GM23248 (cell line): Measurements from ENCODE around the gene ULK4. TPM values are rescaled to one million over a fixed set of nuclear protein-coding genes. Genes with fewer than 3 reads are reported as not detected.
"Not testable (repeated sequence)": the region's sequence is repeated elsewhere in the genome, so short reads cannot be mapped to it uniquely, and the experiment has no call there.

Experiments used
- DNase-seq: peaks from one replicate; pipeline ENCODE4 v3.0.0-alpha.2; 2015
- H2AFZ ChIP-seq: fragments of 200-600 bp; sonication (generic); 2 replicates; pipeline ENCODE4 v1.6.1; 2016; ENCODE audit warnings: antibody characterized with exemption
- H3F3A ChIP-seq: fragments of 200-600 bp; sonication (generic); 2 replicates; pipeline ENCODE4 v1.6.1; 2016; ENCODE audit warnings: mild to moderate bottlenecking, antibody characterized with exemption, mixed run types; ENCODE audit not compliant: insufficient read depth
- H3K27ac ChIP-seq: fragments of 200-600 bp; sonication (generic); 2 replicates; pipeline ENCODE4 v1.5.1; 2016; ENCODE audit warnings: mild to moderate bottlenecking
- H3K27me3 ChIP-seq: fragments of 200-600 bp; sonication (generic); replicated peaks from 2 replicates; pipeline ENCODE4 v1.6.1; 2016; ENCODE audit warnings: mild to moderate bottlenecking; ENCODE audit not compliant: insufficient read depth
- H3K36me3 ChIP-seq: fragments of 200-600 bp; sonication (generic); 2 replicates; pipeline ENCODE4 v1.6.1; 2016; ENCODE audit warnings: low read depth, mild to moderate bottlenecking
- H3K4me1 ChIP-seq: fragments of 200-600 bp; sonication (generic); 2 replicates; pipeline ENCODE4 v1.6.1; 2016; ENCODE audit warnings: mild to moderate bottlenecking; ENCODE audit not compliant: insufficient read depth
- H3K4me2 ChIP-seq: fragments of 200-600 bp; sonication (generic); one replicate; pipeline ENCODE4 v1.6.1; 2016; ENCODE audit warnings: mild to moderate bottlenecking; ENCODE audit not compliant: unreplicated experiment
- H3K4me3 ChIP-seq: fragments of 200-600 bp; sonication (generic); 2 replicates; pipeline ENCODE4 v1.5.1; 2016; ENCODE audit warnings: mild to moderate bottlenecking
- H3K79me2 ChIP-seq: fragments of 200-600 bp; sonication (generic); 2 replicates; pipeline ENCODE4 v1.6.1; 2016; ENCODE audit warnings: mild to moderate bottlenecking; ENCODE audit not compliant: insufficient read depth
- H3K9ac ChIP-seq: fragments of 200-600 bp; sonication (generic); 2 replicates; pipeline ENCODE4 v1.6.1; 2016; ENCODE audit warnings: mild to moderate bottlenecking
- H3K9me2 ChIP-seq: fragments of 200-600 bp; sonication (generic); 2 replicates; pipeline ENCODE4 v1.6.1; 2016; ENCODE audit warnings: mixed run types, mild to moderate bottlenecking, moderate library complexity; ENCODE audit not compliant: insufficient read depth
- H3K9me3 ChIP-seq: fragments of 200-600 bp; sonication (generic); one replicate; pipeline ENCODE4 v1.6.1; 2017; ENCODE audit warnings: low read depth
- H4K20me1 ChIP-seq: fragments of 200-600 bp; sonication (generic); 2 replicates; pipeline ENCODE4 v1.6.0; 2016; ENCODE audit not compliant: insufficient read depth
- EZH2 ChIP-seq: fragments of 200-600 bp; sonication (generic); IDR thresholded peaks from 2 replicates; pipeline ENCODE4 v1.6.1; 2018; ENCODE audit warnings: antibody characterized with exemption, mild to moderate bottlenecking; ENCODE audit not compliant: insufficient read depth, poor library complexity, severe bottlenecking
- EZH2phosphoT487 ChIP-seq: fragments of 200-600 bp; sonication (generic); IDR thresholded peaks from 2 replicates; pipeline ENCODE4 v1.6.1; 2018; ENCODE audit warnings: antibody characterized with exemption, moderate library complexity, mild to moderate bottlenecking, low read depth; ENCODE audit not compliant: insufficient read depth
- WGBS, 2 experiments: methylation state at CpG; one replicate each; pipeline ENCODE4 v1.1.6; 2015 to 2017; ENCODE audit warnings: low lambda C conversion rate in 2 of 2, low coverage in 1 of 2; ENCODE audit errors: missing lambda C conversion rate in 2 of 2; 5-methylcytosine and 5-hydroxymethylcytosine counted together
- in situ Hi-C: fragments of 300-500 bp; cut with MboI; formaldehyde crosslinking; loops from 2 replicates; pipeline ENCODE4 v1.15.0; 2020
- polyA plus RNA-seq: library from polyadenylated mRNA; unstranded; fragments of >200 nt; fragmentation: Nextera tagmentation; extraction: Ambion mirVana; gene quantifications from 2 replicates; pipeline ENCODE4 v1.2.1, GENCODE V29; 2016
- total RNA-seq: library from RNA; depleted of rRNA; stranded (reverse); fragments of >200 nt; shearing (Covaris generic); gene quantifications from 2 replicates; pipeline ENCODE4 v1.2.3, GENCODE V29; 2014

The ULK4 gene
- total and polyA plus RNA-seq, 2 experiments from 2014 or later, result 3.5 to 20.3 TPM

DNA sequence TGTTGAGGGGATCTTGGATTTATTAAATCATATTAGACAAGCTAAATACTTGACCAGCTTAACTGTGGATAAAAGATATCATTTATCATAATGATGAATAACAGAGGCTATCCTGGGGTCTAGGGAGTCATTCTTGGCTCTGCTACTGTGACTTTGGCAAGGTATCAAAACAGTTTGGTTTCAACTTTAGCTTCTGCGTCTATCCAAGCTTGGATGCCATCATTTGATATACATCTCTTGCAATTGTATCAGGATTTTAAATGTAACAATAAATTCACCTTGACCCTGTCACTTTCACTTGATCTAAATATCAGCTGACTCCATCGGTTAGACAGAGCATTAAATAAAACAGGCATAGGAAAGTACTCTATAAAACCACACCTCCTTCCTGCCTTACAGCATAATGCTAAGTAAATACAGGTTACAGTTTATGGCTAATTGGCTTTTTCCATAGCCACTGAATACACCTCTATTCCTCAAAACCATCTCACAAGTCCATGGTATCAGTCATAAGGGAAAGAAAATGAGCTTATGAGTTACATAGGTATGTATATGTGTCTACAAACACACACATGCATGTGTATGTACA is 499.7 kb downstream of the ULK4 start:
- Histone ChIP-seq H3K79me2 (no peaks in the 10 kb centered on the region), H3F3A (no peaks in the 10 kb centered on the region), H2AFZ (no peak overlapping the region), H3K9me3 (no peaks in the 10 kb centered on the region), H3K36me3 (no peaks in the 10 kb centered on the region), H3K9ac (no peak overlapping the region), H3K27ac (no peak overlapping the region), H3K4me2 (no peak overlapping the region), H3K4me1 (no peaks in the 10 kb centered on the region), H3K27me3 (no peaks in the 10 kb centered on the region), H4K20me1 (no peaks in the 10 kb centered on the region), H3K4me3 (no peak overlapping the region), H3K9me2 (peaks cover 7% of the 10 kb centered on the region; the same call in 1 of the 2 replicates)
- 75 to 87% methylated on average over 2 of the region's 2 CpGs for WGBS, 2 experiments
- in situ Hi-C loops, result no loop called here
- TF ChIP-seq EZH2phosphoT487 (no peak), EZH2 (no peak)
- no peak for DNase-seq

DNA sequence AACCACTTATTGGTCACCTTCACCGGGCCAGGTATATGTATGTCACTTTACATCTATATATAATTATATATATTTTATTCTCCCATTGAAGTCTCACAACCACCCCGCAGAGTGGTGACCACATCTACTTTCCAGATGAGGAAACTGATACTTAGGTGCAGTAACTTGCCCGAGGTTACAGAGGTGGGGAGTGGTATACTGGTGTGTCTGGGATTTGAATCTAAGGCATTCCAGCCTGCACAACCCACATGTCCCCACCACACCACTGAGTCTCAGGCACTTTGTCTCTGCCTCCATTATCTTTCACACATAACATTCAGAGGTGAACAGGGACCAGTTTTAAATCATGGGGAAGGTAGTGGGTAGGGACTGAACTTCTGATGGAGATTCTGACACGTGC is 501.2 kb downstream of the ULK4 start:
- DNase-seq, result no peak
- Histone ChIP-seq H3K27me3 (no peaks in the 10 kb centered on the region), H3K4me2 (no peak overlapping the region), H3K4me3 (no peak overlapping the region), H3K9me2 (peaks cover 7% of the 10 kb centered on the region; the same call in 1 of the 2 replicates), H3F3A (no peaks in the 10 kb centered on the region), H3K27ac (no peak overlapping the region), H4K20me1 (no peaks in the 10 kb centered on the region), H3K9ac (no peak overlapping the region), H3K79me2 (no peaks in the 10 kb centered on the region), H2AFZ (no peak overlapping the region), H3K4me1 (no peaks in the 10 kb centered on the region), H3K9me3 (no peaks in the 10 kb centered on the region), H3K36me3 (no peaks in the 10 kb centered on the region)
- in situ Hi-C loops, result no loop called here
- TF ChIP-seq EZH2, result no peak
- TF ChIP-seq EZH2phosphoT487, result no peak
- 82 to 86% methylated on average over 4 of the region's 4 CpGs for WGBS, 2 experiments

DNA sequence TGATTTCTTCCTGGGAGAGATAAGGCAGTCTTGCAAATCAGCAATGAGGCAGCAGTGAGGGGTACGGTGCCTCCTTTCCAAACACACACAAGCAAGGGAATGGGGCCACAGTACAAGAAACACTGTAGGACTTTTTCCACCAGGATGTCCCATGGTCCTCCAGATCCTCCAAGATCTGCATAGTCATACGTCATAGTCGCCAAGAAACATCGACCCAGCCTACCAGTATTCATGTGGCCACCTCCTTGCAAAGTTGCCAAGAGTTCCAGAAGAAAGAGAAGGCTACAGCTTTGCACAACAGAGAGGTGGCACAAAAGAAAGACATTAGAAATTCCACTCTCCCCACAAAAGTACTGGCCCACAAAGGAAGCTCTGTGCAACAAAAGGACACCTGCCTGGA is 504.7 kb downstream of the ULK4 start:
- no peaks in the 10 kb centered on the region for H3K4me1 ChIP-seq
- H3K9me3 ChIP-seq, result no peaks in the 10 kb centered on the region
- no peak overlapping the region for H3K4me3 ChIP-seq
- H3K36me3 ChIP-seq, result no peaks in the 10 kb centered on the region
- in situ Hi-C loops, result no loop called here
- WGBS, 2 experiments, result 56 to 62% methylated on average over 4 of the region's 4 CpGs
- H2AFZ ChIP-seq, result no peak overlapping the region
- H3K79me2 ChIP-seq, result no peaks in the 10 kb centered on the region
- no peak overlapping the region for H3K9ac ChIP-seq
- H3K4me2 ChIP-seq, result no peak overlapping the region
- H3K9me2 ChIP-seq, result peaks cover 7% of the 10 kb centered on the region; the same call in 1 of the 2 replicates
- H3F3A ChIP-seq, result no peaks in the 10 kb centered on the region
- no peaks in the 10 kb centered on the region for H4K20me1 ChIP-seq
- TF ChIP-seq EZH2, result no peak
- H3K27ac ChIP-seq, result no peak overlapping the region
- no peaks in the 10 kb centered on the region for H3K27me3 ChIP-seq
- DNase-seq, result no peak

DNA sequence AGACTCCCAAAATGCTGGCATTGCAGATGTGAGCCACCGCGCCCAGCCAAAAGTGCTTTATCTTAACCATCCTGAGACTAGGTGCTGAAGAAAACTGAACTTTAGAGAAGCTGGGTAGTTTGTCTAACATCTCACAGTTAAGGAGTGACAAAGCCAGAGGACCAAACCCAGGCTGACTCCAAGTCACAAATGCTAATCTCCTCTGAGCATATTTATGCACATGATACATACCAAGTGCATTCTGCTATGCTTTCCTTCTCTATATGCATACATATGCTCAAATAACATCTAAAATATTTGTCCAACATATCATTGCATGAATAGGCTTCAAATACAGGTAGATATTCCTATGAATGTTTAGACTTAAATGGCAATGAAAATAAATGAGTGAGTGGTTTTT is 505.7 kb downstream of the ULK4 start:
- no peak for DNase-seq
- Histone ChIP-seq H3K4me2 (no peak overlapping the region), H3K9me3 (no peaks in the 10 kb centered on the region), H3K36me3 (no peaks in the 10 kb centered on the region), H3K27ac (no peak overlapping the region), H3F3A (no peaks in the 10 kb centered on the region), H3K27me3 (no peaks in the 10 kb centered on the region), H2AFZ (no peak overlapping the region), H3K9me2 (peaks cover 3% of the 10 kb centered on the region; the same call in 1 of the 2 replicates), H3K79me2 (no peaks in the 10 kb centered on the region), H4K20me1 (no peaks in the 10 kb centered on the region), H3K4me1 (no peaks in the 10 kb centered on the region), H3K4me3 (no peak overlapping the region), H3K9ac (no peak overlapping the region)
- in situ Hi-C loops, result no loop called here
- WGBS, 2 experiments, result 97 to 100% methylated on average over 2 of the region's 2 CpGs
- TF ChIP-seq EZH2 (no peak), EZH2phosphoT487 (no peak)

DNA sequence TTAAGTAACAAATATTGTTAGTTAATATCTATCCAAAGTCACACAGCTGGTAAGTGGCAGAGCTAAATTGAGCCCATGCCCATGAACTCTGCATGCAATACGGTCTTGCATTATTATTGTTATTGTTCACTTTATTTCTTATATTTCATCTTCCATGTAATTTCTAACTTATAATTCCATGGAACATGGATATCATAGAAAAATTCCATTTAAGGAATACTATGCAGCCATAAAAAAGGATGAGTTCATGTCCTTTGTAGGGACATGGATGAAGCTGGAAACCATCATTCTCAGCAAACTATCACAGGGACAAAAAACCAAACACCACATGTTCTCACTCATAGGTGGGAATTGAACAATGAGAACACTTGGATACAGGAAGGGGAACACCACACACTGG is 508.3 kb downstream of the ULK4 start:
- in situ Hi-C loops, H3F3A ChIP-seq, H3K9ac ChIP-seq, H3K27me3 ChIP-seq, H3K4me2 ChIP-seq, H3K36me3 ChIP-seq, H3K9me3 ChIP-seq, H3K9me2 ChIP-seq, H3K4me1 ChIP-seq, H2AFZ ChIP-seq, H4K20me1 ChIP-seq, H3K27ac ChIP-seq, DNase-seq, H3K79me2 ChIP-seq, H3K4me3 ChIP-seq: not testable (repeated sequence)
- 95 to 97% methylated on average over 1 of the region's 1 CpG for WGBS, 2 experiments
